GM10847 (cell line): ENCODE data around the gene ATG4B.

Experiments
- POLR2A ChIP-seq: IDR thresholded peaks from 2 replicates; pipeline ENCODE4 v1.6.1; 2011; ENCODE audit not compliant: insufficient read length; ENCODE audit errors: extremely low read depth

Gene ATG4B

GRCh38 chr2:241680827-241681599, 43.5 kb downstream of the ATG4B start:
- TF ChIP-seq POLR2A: no peak

- TF ChIP-seq POLR2A: no peak
Measured at GRCh38 chr2:241686324-241686649, 48.8 kb downstream of the ATG4B start.

DNA sequence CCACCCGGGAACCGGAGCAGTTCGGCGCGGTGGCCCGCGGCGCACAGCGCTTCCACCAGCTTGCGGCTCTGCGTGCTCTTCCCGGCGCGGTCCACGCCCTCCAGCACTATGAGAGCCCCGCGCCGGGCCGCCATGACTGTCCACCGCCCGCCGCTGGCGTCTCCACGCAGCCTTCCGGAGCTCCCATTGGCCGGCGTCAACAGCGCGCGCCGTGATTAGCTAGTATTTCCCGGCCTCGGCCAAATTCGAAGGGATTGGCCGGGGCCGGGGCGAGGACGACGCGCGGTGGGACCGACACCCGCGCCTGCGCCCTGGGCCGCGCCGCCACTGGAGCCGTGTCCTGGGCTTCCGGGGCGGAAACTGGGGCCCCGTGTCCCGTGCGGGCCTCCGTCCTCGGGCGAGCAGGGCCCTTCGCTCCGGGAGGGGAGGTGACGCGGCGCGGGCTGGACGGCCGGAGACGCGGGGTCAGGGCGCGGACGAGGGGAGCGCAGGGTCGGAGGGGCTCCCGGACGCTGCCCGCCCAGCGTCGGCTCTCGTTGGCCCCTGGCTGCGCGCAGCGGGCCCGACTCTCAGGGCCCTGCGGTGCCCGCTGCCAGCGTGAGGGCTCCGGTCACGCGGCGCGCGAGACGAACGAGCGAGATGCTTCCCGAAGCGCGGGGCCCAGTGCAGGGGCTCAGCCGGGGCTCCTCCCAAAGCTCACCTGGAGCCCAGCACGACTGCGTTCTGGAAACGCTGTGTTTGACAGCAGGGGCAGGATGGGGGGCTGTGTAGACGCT, 49.3 kb downstream of the ATG4B start, which contains the start of gene DTYMK:
DTYMK (minus strand) TSS at position 166 of the 776 bp plus-strand sequence; CDS start at position 134, 32 bp downstream.
- TF ChIP-seq POLR2A: peak; percentile 83

DNA sequence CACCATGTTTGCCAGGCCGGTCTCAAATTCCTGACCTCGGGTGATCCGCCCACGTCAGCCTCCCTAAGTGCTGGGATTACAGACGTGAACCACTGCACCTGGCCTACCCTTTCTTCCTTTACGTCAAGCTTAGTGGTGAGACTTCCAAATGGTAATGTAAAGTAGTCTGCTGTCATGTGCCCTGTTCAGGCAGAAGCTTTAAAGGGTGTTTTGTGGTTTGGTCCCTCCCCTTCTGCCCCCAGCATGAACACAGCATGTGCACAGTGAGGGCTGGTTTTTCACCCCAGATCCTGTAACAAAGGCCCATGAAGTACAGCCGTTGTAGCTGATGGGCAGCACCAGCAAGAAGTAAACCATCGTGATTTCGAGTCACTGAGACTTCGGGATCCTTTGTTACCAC, 51.8 kb downstream of the ATG4B start:
- TF ChIP-seq POLR2A: no peak

DNA sequence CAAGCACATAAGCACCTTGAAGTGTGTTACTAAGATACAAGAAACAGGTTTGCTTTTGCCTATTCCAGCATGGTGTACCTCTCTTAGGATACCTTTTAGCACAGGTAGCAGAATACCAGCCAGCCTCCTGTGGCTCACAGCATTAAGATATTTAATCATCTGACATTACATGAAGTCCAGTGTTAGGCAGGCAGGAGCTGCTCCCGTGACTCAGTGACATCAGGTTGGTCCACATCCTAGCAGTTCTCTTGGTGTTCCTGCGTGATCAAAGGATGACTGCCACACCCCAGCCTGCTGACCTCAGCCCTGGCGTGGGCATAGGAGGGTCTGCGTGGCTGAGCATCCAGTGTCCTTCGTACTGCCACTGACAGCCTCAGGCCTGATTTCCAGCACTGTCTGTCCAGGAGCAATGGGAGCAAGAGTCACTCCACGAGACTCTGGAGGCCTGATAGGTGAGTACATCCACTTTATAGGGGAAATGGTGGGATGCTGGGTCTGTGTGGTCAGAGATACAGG, 52.8 kb downstream of the ATG4B start:
- no peak for TF ChIP-seq POLR2A

DNA sequence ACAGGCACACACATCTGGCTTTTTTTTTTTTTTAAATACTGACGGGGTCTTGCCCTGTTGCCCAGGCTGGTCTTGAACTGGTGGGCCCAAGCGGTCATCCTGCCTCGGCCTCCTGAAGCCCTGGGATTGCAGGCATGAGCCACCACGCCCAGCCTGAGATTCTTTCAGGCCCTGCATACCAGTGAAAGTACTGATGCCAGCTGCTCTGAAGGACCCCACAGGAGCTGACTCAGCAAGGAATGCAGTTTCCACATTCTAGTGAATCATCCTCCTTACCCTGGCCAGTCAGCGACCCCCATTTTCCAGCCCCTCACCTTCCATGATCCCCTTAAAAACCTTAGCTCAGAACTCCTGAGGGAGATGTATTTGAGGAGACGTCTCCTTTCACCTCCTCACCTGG, 55.0 kb downstream of the ATG4B start:
- no peak for TF ChIP-seq POLR2A

- TF ChIP-seq POLR2A: no peak
Measured at GRCh38 chr2:241695651-241696050, 58.2 kb downstream of the ATG4B start.

- no peak for TF ChIP-seq POLR2A
Measured at GRCh38 chr2:241701149-241701398, 63.6 kb downstream of the ATG4B start.

GRCh38 chr2:241701399-241702154, 64.1 kb downstream of the ATG4B start, which contains the start of gene ING5:
TSS of gene ING5 (plus strand) at chr2:241702039. CDS start at chr2:241702066, 27 bp downstream.
- peak; percentile 48 for TF ChIP-seq POLR2A

GRCh38 chr2:241702155-241703031, 64.9 kb downstream of the ATG4B start:
- peak; percentile 29 for TF ChIP-seq POLR2A

DNA sequence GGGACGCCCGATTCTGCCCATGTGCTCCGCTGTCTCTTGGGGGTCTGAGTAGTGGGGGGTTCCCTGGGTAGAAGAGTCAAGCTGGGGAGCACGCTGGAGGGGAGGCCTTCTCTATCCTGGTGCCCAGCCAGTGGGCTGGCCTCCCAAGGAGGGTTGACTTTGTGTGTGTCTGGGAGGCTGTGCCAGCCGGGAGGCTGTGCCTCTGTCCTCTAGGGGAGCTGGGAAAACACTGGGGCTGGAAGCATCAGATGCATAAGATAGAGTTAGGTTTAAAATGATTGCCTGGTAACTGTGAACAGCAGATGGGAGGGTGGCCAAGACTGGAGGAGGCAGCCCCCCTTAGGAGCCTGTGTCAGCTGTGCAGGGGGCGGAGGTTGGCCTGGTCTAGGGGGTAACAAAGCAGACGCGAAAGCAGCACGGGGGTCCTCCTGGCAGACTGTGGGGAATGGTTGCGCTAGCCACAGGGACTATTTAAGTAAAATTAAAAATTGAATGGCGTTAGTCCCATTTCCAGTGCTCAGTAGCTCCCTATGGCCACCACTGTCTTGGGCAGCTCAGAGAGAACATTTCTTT, 65.6 kb downstream of the ATG4B start:
- no peak for TF ChIP-seq POLR2A

DNA sequence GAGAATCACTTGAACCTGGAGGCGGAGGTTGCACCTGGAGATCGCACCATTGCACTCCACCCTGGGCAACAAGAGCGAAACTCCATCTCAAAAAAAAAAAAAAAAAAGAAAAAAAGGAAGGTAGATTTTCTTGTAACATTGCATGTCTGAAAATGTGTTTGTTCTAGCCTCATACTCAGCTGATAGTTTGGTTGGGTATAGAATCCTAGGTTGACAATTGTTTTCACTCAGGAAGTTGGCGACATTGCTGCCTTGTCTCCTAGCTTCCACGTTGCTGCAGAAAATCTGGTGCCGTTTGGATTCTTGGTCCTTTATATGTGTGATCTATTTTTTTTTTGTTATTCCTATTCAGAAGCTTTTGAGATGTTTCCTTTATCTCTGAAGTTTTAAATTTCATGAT, 69.0 kb downstream of the ATG4B start:
- no peak for TF ChIP-seq POLR2A

DNA sequence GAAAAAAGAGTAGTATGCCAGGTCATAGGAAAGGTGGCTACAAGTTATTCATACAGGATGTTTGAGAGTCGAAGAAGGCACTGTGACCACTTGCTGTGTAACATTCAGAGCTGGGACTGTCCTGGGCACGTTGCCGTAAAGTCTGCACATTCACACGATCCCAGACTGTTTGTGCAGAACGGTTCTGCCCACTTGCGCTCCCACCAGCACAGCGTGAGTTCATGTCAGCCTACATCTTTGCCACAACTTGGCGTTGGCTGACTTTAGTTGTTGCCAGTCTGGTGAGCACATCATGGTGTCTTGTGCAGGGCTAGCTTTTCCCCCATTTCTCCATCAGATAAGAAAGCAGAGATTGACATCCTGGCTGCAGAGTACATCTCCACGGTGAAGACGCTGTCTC, 71.4 kb downstream of the ATG4B start:
- TF ChIP-seq POLR2A: no peak

DNA sequence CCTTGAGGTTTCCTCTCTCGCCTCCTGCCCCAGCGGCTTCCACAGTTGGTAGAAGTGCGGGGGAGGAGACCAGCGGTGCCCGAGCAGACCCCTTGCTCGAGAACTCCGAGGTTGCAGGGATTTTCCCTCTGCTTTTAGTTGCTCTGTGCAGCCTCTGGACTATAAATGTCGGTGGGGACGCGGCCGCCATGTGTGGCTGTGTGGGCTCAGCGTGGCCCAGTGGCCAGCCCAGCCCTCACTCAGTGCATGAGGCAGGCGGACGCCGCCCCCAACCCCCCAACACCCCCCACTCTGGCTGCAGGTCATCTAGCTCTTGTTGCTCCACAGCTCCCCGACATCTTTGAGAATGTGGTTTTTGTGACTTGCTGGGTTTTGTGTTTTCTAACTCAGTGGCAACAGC, 81.6 kb downstream of the ATG4B start:
- no peak for TF ChIP-seq POLR2A
